Activated CD4-positive, alpha-beta T cell treated with anti-CD3 and anti-CD28 coated beads, Interleukin-2, Interleukin-4, amounts not matched to agents 100 ng/mL and 50 ng/mL, durations not matched to agents 16 hours and 8 hours (primary cell): ENCODE measurements around the gene XXYLT1.

Experiments
- DNase-seq: peaks from one replicate; pipeline ENCODE4 v3.0.0-alpha.2; 2020; ENCODE audit warnings: low spot score

Gene XXYLT1

DNA sequence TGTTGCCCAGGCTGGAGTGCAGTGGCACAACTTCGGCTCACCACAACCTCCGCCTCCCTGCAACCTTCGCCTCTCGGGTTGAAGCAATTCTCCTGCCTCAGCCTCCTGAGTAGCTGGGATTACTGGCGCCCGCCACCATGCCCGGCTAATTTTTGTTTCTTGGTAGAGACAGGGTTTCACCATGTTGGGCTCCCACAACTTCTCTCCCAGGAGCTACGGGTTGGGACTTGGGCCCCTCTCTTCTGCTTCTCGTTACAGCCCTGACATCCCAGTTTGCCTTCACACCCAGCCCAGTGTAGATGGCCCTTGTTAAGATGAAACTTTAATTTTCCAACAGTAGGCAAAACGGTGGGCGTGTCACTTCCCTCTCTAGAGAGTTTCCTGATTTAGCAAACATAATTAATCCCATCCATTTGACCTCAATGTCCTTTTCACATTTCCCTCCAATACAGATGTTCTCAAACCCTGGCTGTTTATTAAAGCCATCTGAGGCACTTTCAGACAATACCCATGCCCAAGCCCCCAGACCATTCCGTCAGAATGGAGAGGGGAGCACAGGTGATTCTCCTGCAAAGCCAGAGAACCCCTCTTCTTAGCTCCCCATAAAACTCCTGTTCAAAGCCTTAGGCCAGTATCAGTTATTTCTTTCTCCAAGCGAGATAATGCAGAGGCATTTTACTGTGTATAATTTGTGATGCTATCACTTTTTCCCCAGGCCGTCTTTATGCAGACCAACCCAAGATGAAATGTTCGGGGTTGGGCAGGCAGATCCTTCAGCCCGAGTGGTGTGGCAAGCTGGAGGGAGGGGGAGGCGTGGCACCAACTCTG lies 245.7 kb downstream of the XXYLT1 start:
- no peak for DNase-seq

DNA sequence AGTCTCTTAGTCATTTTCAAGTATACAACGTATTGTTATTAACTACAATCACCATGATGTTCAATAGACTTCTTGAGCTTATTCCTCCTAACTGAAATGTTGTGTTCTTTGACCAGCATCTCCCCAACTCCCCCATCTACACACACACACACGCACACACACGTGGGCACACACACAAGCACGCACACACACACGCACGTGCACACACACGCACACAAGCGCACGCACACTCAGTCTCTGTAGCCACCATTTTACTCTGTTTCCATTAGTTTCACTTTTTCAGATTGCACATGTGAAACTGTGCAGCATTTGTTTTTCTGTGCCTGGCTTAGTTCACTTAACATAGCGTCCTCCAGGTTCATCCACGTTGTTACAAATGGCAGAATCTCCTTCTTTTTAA lies 247.0 kb downstream of the XXYLT1 start:
- no peak for DNase-seq

DNA sequence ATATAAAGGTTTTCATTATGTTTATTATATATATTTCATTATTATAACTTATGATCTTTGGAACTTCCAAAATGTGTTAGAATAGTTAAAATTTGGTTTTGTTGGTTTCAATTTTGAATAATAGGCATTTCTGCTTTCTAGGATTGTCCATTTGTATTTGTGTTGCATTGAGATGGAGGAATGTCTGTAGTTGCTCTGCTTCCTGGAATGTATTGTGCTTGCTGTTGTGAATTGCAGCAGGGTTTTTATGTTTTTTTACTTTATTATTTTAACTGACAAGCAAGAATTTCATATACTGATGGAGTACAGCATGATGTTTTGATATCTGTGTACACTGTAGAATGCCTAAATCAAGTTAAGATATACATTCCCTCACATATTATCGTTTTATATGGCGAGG lies 247.4 kb downstream of the XXYLT1 start:
- DNase-seq: no peak

DNA sequence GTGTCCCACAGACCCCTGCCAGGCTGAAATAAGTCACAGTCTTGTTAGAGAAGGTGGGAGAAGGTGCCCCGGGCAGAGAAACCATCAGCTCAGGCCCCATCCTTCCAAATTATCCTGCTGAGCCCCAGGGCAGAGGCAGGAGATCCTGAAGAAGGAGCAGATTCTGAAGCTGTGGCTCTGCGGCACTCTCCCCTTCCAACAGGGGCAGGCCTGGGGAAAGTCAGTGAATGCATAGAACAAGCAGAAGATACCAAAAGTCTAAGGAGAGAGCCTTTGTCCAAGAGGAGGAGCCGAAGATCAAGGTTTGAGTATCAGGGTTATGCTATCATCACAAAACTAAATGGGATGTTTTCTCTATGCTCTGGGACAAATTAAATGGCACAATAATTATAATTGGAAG lies 249.3 kb downstream of the XXYLT1 start:
- DNase-seq: no peak

DNA sequence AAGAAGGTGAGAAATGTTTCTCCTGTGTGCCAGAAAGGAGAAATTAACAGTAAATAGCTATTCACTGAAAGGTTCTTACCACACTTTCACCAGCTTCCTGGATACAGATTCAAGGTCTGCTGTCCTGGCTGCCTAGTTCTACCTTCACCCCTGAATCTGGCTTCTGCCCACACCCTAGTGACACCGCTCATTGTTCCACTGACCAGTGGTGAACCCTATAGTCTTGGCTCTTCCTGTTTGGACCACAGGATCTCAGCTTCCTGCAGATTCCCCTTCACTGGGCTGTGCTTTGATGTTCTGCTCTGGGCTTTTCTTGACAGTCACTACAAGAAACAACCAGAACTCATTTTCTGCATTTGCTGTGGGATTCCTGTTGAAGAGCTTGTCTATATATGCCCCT lies 250.0 kb downstream of the XXYLT1 start:
- no peak for DNase-seq

DNA sequence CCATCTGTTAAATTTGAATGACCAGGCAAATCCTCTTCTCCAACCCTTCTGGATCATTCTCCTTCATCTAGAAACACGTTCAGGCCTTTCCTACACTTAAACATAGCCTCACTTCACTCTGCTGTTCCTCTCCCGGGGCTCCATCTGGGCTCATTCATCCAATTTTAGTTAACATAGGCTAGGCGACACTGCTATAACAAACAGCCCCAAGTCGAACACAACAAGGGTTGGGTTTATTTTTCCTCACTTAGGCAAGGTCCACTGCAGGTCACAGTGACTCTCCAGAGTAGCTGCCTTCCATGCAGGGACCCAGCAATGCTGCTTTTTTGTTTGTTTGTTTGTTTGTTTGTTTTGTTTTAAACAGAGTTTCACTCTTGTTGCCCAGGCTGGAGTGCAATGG lies 250.8 kb downstream of the XXYLT1 start:
- no peak for DNase-seq

DNA sequence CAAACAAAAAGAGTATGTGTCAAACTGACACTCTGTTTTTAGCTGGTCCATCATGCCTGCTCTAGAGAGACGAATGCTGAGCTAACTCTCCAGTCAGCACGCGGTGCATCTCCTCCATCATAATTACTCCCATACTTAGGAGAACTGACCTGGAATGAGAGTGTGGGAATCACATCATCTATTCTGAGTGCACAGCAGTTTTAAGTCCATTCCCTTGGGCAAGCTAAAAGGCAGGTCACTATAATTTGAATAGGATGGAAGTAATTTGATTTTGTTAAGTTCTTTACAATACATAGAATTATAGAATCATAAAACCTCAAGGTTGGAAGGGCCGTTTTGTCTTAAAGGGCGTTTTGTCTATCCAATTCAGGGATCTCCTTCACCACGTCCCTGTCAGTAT lies 251.6 kb downstream of the XXYLT1 start:
- no peak for DNase-seq
